HEK293 (cell line): ENCODE results near the gene ITGB3.

Experiments
- CTCF ChIA-PET: fragments of 350-600 bp; formaldehyde crosslinking; extraction: SDS; loops from one replicate; lab custom pipeline; 2021; ENCODE audit warnings: antibody characterized with exemption; lab: Yijun Ruan, JAX
- POLR2A ChIA-PET: fragments of 300-600 bp; formaldehyde crosslinking; extraction: SDS; loops from one replicate; lab custom pipeline; 2020; ENCODE audit warnings: antibody characterized with exemption, inconsistent platforms; lab: Yijun Ruan, JAX
- H3K27ac ChIP-seq: fragments of 200-500 bp; sonication (Bioruptor generic); 2 replicates; pipeline ENCODE4 v1.5.1; 2014; ENCODE audit warnings: low read depth, low read length, control low read depth, inconsistent platforms; ENCODE audit errors: extremely low read depth
- H3K36me3 ChIP-seq, 2 experiments: fragments of 200-500 bp in 1 of 2; sonication (Bioruptor generic) in 1 of 2; 1 replicate in 1 of 2; 2 replicates in 1 of 2; pipeline ENCODE4 v1.5.1; 2014 to 2017; ENCODE audit warnings: inconsistent platforms in 2 of 2, low read length in 2 of 2; ENCODE audit not compliant: control insufficient read depth in 2 of 2, insufficient read depth in 1 of 2
- H3K4me1 ChIP-seq: fragments of 200-500 bp; sonication (Bioruptor generic); 2 replicates; pipeline ENCODE4 v1.5.1; 2014; ENCODE audit warnings: mild to moderate bottlenecking, low read length, inconsistent platforms; ENCODE audit not compliant: control insufficient read depth, insufficient read depth
- H3K4me3 ChIP-seq: 2 replicates; pipeline ENCODE4 v1.5.1; 2011; ENCODE audit warnings: low read depth, mild to moderate bottlenecking, control low read depth, low read length, moderate library complexity
- H3K9me3 ChIP-seq: fragments of 200-500 bp; sonication (Bioruptor generic); 2 replicates; pipeline ENCODE4 v1.5.1; 2014; ENCODE audit warnings: low read depth, low read length, inconsistent platforms; ENCODE audit not compliant: control insufficient read depth, insufficient read depth
- ATF2 ChIP-seq: fragments of 450-650 bp; formaldehyde crosslinking; IDR thresholded peaks from 2 replicates; pipeline ENCODE4 v1.5.1; 2016; ENCODE audit warnings: missing biosample characterization, missing genetic modification characterization, low read depth
- EGR2 ChIP-seq: fragments of 450-650 bp; formaldehyde crosslinking; IDR thresholded peaks from 2 replicates; pipeline ENCODE4 v1.5.1; 2016; ENCODE audit warnings: low read depth, missing biosample characterization, missing genetic modification characterization
- KLF1 ChIP-seq: fragments of 450-650 bp; formaldehyde crosslinking; IDR thresholded peaks from 2 replicates; pipeline ENCODE4 v1.5.1; 2016; ENCODE audit warnings: missing biosample characterization, missing genetic modification characterization
- PRDM10 ChIP-seq: fragments of 450-650 bp; formaldehyde crosslinking; IDR thresholded peaks from 2 replicates; pipeline ENCODE4 v1.5.1; 2016; ENCODE audit warnings: missing biosample characterization, missing genetic modification characterization
- PRDM2 ChIP-seq: fragments of 450-650 bp; formaldehyde crosslinking; IDR thresholded peaks from 2 replicates; pipeline ENCODE4 v1.5.1; 2016; ENCODE audit warnings: missing biosample characterization, missing genetic modification characterization, borderline replicate concordance
- TCF7L2 ChIP-seq: IDR thresholded peaks from 2 replicates; pipeline ENCODE4 v1.6.1; 2011; ENCODE audit warnings: low read depth, mild to moderate bottlenecking, inconsistent platforms, low read length, moderate library complexity, borderline replicate concordance
- ZBTB1 ChIP-seq: fragments of 450-650 bp; formaldehyde crosslinking; IDR thresholded peaks from 2 replicates; pipeline ENCODE4 v1.5.1; 2016; ENCODE audit warnings: missing biosample characterization, missing genetic modification characterization
- ZBTB26 ChIP-seq: fragments of 450-650 bp; formaldehyde crosslinking; optimal IDR thresholded peaks from 2 replicates; pipeline ENCODE3; 2016; ENCODE audit warnings: missing biosample characterization, mild to moderate bottlenecking, missing genetic modification characterization
- ZNF121 ChIP-seq: fragments of 450-650 bp; formaldehyde crosslinking; IDR thresholded peaks from 2 replicates; pipeline ENCODE4 v1.5.1; 2016; ENCODE audit warnings: missing biosample characterization, missing genetic modification characterization
- ZNF138 ChIP-seq: fragments of 450-650 bp; formaldehyde crosslinking; IDR thresholded peaks from 2 replicates; pipeline ENCODE4 v1.5.1; 2016; ENCODE audit warnings: missing biosample characterization, missing genetic modification characterization, borderline replicate concordance
- ZNF23 ChIP-seq: fragments of 450-650 bp; formaldehyde crosslinking; IDR thresholded peaks from 2 replicates; pipeline ENCODE4 v1.5.1; 2016; ENCODE audit warnings: missing biosample characterization, missing genetic modification characterization, borderline replicate concordance
- ZNF266 ChIP-seq: fragments of 450-650 bp; formaldehyde crosslinking; IDR thresholded peaks from 2 replicates; pipeline ENCODE4 v1.5.1; 2016; ENCODE audit warnings: missing biosample characterization, missing genetic modification characterization, low read depth
- ZNF350 ChIP-seq: fragments of 450-650 bp; formaldehyde crosslinking; IDR thresholded peaks from 2 replicates; pipeline ENCODE4 v1.5.0; 2017; ENCODE audit warnings: missing biosample characterization, mild to moderate bottlenecking, missing genetic modification characterization
- ZNF449 ChIP-seq: fragments of 450-650 bp; formaldehyde crosslinking; IDR thresholded peaks from 2 replicates; pipeline ENCODE4 v1.5.1; 2017; ENCODE audit warnings: missing biosample characterization, mild to moderate bottlenecking, missing genetic modification characterization, moderate library complexity
- ZNF473 ChIP-seq: fragments of 450-650 bp; formaldehyde crosslinking; IDR thresholded peaks from 2 replicates; pipeline ENCODE4 v1.5.1; 2017; ENCODE audit warnings: missing biosample characterization, missing genetic modification characterization
- ZNF571 ChIP-seq: fragments of 450-650 bp; formaldehyde crosslinking; IDR thresholded peaks from 2 replicates; pipeline ENCODE4 v1.5.0; 2017; ENCODE audit warnings: missing biosample characterization, missing genetic modification characterization
- ZNF645 ChIP-seq: fragments of 450-650 bp; formaldehyde crosslinking; IDR thresholded peaks from 2 replicates; pipeline ENCODE4; 2016; ENCODE audit warnings: missing biosample characterization, missing genetic modification characterization
- ZNF792 ChIP-seq: fragments of 450-650 bp; formaldehyde crosslinking; IDR thresholded peaks from 2 replicates; pipeline ENCODE4 v1.5.1; 2016; ENCODE audit warnings: missing biosample characterization, missing genetic modification characterization

ITGB3 gene

GRCh38 chr17:47224966-47225365 lies 28.7 kb upstream of the ITGB3 start:
- Histone ChIP-seq H3K36me3 (no peaks in the 10 kb centered on the region), H3K4me3 (no peak overlapping the region), H3K27ac (peak overlapping the region; percentile 39; the same call in 1 of the 2 replicates), H3K9me3 (no peaks in the 10 kb centered on the region), H3K4me1 (peaks cover 2% of the 10 kb centered on the region; the same call in 1 of the 2 replicates)
- TF ChIP-seq ZNF449 (tag by site-specific recombination) = no peak
- TF ChIP-seq ZBTB26 = no peak
- no peak for TF ChIP-seq KLF1 (tag by site-specific recombination)
- TF ChIP-seq ATF2 (tag by site-specific recombination) = no peak
- TF ChIP-seq ZNF266 = no peak
- no peak for TF ChIP-seq ZNF138 (tag by site-specific recombination)
- no peak for TF ChIP-seq EGR2 (tag by site-specific recombination)
- TF ChIP-seq ZBTB1 (tag by site-specific recombination) = no peak
- no peak for TF ChIP-seq ZNF571
- TF ChIP-seq ZNF350 (tag by site-specific recombination) = no peak
- no peak for TF ChIP-seq ZNF792 (tag by site-specific recombination)
- no peak for TF ChIP-seq ZNF473 (tag by site-specific recombination)
- no peak for TF ChIP-seq ZNF121 (tag by site-specific recombination)
- no peak for TF ChIP-seq ZNF23
- TF ChIP-seq TCF7L2 = no peak
- TF ChIP-seq PRDM10 (tag by site-specific recombination) = no peak
- no peak for TF ChIP-seq PRDM2
- TF ChIP-seq ZNF645 (tag by site-specific recombination) = no peak
- CTCF ChIA-PET = interaction anchor here (0.8 to 2.1 kb wide), 2 partner anchors 28 to 91 kb away, joined by 3 to 14 read pairs; no protein-coding TSS in a partner anchor
- POLR2A ChIA-PET = interaction anchor here (0.7 kb wide), 1 partner anchor 36 kb away, joined by 3 read pairs; the partner anchor contains the start of gene CDC27
